Stimulated activated effector memory CD8-positive, alpha-beta T cell treated with anti-CD3 and anti-CD28 coated beads, Interleukin-12 subunit alpha, Interleukin-12 subunit beta, amount 100 ng/mL, for 72 hours (primary cell): ENCODE data around the gene TSN.
"Not testable (repeated sequence)": the region's sequence is repeated elsewhere in the genome, so short reads cannot be mapped to it uniquely, and the experiment has no call there.

Experiments
- ATAC-seq: fragments of 150-1000 bp; cut with Tn5 transposase; 2 replicates; pipeline ENCODE4 v1.10.0; 2021
- DNase-seq, 2 donors: peaks; one replicate each; pipeline ENCODE4 v3.0.0; 2021 to 2022; ENCODE audit warnings: low spot score in 2 of 2
- H3K27ac Mint-ChIP-seq: one replicate; pipeline ENCODE4 v1.8.0; 2022; ENCODE audit warnings: mild to moderate bottlenecking, mixed read lengths
- H3K36me3 Mint-ChIP-seq: one replicate; pipeline ENCODE4 v1.8.0; 2022; ENCODE audit warnings: mild to moderate bottlenecking, mixed read lengths
- H3K4me1 Mint-ChIP-seq: one replicate; pipeline ENCODE4 v1.8.0; 2022; ENCODE audit warnings: mixed read lengths
- H3K4me3 Mint-ChIP-seq: one replicate; pipeline ENCODE4 v1.8.0; 2022; ENCODE audit warnings: mild to moderate bottlenecking, mixed read lengths
- H3K9me3 Mint-ChIP-seq: one replicate; pipeline ENCODE4 v1.8.0; 2022; ENCODE audit warnings: mixed read lengths

TSN gene

GRCh38 chr2:121755237-121756111, at the start of gene TSN:
TSN (plus strand) TSS chr2:121755651; CDS start chr2:121755780, 129 bp downstream.
- Mint-ChIP-seq H3K27ac (peak within 1 kb of the TSS; percentile 97), H3K4me3 (peak within 1 kb of the TSS; percentile 95), H3K36me3 (peaks cover 49% of the 10 kb centered on the region), H3K4me1 (peaks cover 30% of the 10 kb centered on the region), H3K9me3 (no peaks in the 10 kb centered on the region)
- DNase-seq (peak; percentile 95 to 97), ATAC-seq (peak; percentile 99)

DNA sequence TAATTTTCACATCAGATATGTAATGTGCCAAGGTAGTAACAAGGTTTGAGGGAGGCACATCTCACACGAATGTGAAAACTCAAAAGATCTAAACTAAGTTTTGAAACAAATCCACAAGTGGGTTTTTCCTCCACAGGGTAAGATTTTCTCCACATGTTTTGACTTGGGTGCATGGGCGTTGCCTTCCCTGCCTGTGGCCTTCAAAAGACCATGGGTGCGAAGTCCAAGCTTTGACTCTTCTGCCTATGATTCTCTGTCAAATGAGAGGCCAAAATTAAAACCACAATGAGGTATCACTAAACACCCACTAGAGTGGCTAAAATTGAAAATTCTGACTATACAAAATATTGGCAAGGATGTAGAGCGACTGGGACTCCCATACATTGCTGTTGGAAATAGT, 49.5 kb upstream of the TSN start:
- Mint-ChIP-seq H3K27ac (peak overlapping the region; percentile 29), H3K4me3 (no peak overlapping the region), H3K36me3 (no peaks in the 10 kb centered on the region), H3K9me3 (no peaks in the 10 kb centered on the region), H3K4me1 (peaks cover 17% of the 10 kb centered on the region)
- DNase-seq (no peak), ATAC-seq (no peak)

DNA sequence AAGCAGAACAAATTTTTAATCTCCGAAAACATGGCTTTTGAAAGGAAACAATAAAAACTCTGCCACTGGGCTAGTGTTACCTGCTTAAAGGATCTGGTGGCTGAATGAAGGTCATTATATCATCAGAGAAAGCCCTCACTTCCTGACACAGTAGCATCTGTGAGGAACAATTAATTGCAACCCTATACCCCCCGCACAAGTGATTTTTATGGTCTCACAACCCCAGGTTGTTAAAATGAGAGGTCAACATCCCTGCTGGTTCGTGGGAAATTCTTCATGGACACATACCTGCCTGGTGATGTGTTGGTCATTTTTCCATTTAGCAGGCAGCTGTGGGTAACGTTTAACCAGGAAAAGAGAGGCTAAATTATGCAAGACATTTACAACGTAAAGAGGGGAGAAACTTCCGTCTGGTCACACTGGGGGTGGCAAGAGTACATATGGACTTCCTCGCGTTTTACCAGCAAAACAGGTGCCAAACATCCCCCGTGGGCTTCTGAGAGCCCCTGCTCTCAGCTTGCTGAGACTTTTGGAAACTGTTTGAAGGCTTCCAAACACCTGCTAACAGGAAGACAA, 48.0 kb upstream of the TSN start:
- Mint-ChIP-seq H3K36me3 (no peaks in the 10 kb centered on the region), H3K27ac (no peak overlapping the region), H3K4me1 (peaks cover 2% of the 10 kb centered on the region), H3K4me3 (no peak overlapping the region), H3K9me3 (no peaks in the 10 kb centered on the region)
- DNase-seq (no peak), ATAC-seq (no peak)

DNA sequence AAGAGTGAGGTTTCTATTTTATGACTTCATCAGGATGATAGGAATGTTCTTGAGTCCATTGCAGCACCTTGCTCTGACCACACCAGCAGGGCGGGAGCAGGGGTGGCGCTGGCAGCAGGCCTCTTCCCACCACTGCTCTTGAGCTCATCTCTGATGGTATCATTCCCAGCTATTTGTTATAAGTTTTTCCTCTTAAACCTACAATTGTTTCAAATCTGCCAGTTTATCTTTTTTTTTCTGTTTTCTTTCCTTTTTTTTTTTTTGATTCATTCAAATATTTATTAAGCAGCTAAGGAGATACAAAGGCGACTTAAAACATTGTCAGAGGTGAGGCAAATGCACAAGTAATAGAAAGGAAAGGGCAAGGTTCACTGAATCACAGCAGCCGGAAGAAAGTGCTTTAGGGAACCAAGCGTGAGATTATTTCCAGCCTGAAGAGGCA, 47.5 kb upstream of the TSN start:
- Mint-ChIP-seq H3K4me1 (no peaks in the 10 kb centered on the region), H3K36me3 (no peaks in the 10 kb centered on the region), H3K27ac (no peak overlapping the region), H3K9me3 (no peaks in the 10 kb centered on the region), H3K4me3 (no peak overlapping the region)
- ATAC-seq (no peak), DNase-seq (no peak)

GRCh38 chr2:121709776-121710469, 45.5 kb upstream of the TSN start:
- no peaks in the 10 kb centered on the region for H3K4me1 Mint-ChIP-seq
- no peak overlapping the region for H3K27ac Mint-ChIP-seq
- no peaks in the 10 kb centered on the region for H3K9me3 Mint-ChIP-seq
- DNase-seq: no peak
- no peak for ATAC-seq
- H3K4me3 Mint-ChIP-seq: no peak overlapping the region
- H3K36me3 Mint-ChIP-seq: no peaks in the 10 kb centered on the region

DNA sequence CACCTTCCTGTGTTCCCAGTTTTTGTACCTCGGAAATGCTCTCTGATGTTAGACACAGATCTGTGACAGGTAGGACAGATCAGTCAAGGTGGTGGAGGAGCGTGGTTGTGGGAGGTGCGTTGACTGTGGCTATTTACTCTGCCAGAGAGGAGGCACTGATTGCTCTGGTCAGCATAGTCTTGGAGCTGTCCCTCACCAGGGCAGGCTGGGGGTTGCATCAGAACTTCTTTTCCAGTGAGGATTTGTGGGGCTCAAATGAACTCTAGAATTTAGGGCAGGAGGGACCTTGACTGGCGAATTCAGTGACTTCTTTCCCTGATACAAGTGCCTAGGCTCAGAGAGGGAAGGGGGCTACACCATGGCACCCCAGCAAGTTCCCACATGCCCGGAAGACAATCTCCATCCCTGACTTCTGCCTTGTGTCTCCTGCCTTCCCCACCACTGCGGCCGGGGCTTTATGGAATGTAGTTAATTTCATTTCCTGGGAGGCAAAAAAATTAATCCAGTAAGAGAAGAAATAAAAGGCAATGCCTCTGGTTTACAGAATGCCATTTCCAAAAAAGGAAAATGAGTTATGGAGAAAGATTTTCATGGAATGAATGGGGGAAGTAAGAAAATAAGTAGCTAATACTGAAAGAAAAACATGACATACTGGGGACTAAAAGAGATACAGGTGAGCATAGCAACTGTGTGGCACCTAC, 44.8 kb upstream of the TSN start:
- Mint-ChIP-seq H3K27ac (no peak overlapping the region), H3K4me1 (no peaks in the 10 kb centered on the region), H3K36me3 (no peaks in the 10 kb centered on the region), H3K9me3 (no peaks in the 10 kb centered on the region), H3K4me3 (no peak overlapping the region)
- ATAC-seq (no peak), DNase-seq (no peak)

GRCh38 chr2:121711481-121711880, 44.0 kb upstream of the TSN start:
- not testable (repeated sequence) for H3K4me1 Mint-ChIP-seq

GRCh38 chr2:121716126-121716525, 39.3 kb upstream of the TSN start:
- no peak for ATAC-seq
- H3K36me3 Mint-ChIP-seq: no peaks in the 10 kb centered on the region
- no peaks in the 10 kb centered on the region for H3K9me3 Mint-ChIP-seq
- no peak overlapping the region for H3K27ac Mint-ChIP-seq
- H3K4me1 Mint-ChIP-seq: peaks cover 6% of the 10 kb centered on the region
- H3K4me3 Mint-ChIP-seq: no peak overlapping the region
- DNase-seq: no peak

More at GRCh38 chr2:121711481-121711880, 44.0 kb upstream of the TSN start:
- not testable (repeated sequence) for H3K4me3 Mint-ChIP-seq, H3K27ac Mint-ChIP-seq, H3K36me3 Mint-ChIP-seq, ATAC-seq, DNase-seq, H3K9me3 Mint-ChIP-seq

- ATAC-seq (no peak), DNase-seq (no peak)
- peaks cover 14% of the 10 kb centered on the region for H3K4me1 Mint-ChIP-seq
- no peaks in the 10 kb centered on the region for H3K9me3 Mint-ChIP-seq
- H3K4me3 Mint-ChIP-seq: no peak overlapping the region
- H3K27ac Mint-ChIP-seq: no peak overlapping the region
- no peaks in the 10 kb centered on the region for H3K36me3 Mint-ChIP-seq
These were observed 37.9 kb upstream of the TSN start for GRCh38 chr2:121717529-121717928.

GRCh38 chr2:121721926-121722325, 33.5 kb upstream of the TSN start:
- Mint-ChIP-seq H3K27ac (peak overlapping the region; percentile 93), H3K4me3 (peak overlapping the region; percentile 38), H3K4me1 (peaks cover 20% of the 10 kb centered on the region), H3K9me3 (no peaks in the 10 kb centered on the region), H3K36me3 (peaks cover 21% of the 10 kb centered on the region)
- peak; percentile 69 for ATAC-seq
- no peak for DNase-seq

DNA sequence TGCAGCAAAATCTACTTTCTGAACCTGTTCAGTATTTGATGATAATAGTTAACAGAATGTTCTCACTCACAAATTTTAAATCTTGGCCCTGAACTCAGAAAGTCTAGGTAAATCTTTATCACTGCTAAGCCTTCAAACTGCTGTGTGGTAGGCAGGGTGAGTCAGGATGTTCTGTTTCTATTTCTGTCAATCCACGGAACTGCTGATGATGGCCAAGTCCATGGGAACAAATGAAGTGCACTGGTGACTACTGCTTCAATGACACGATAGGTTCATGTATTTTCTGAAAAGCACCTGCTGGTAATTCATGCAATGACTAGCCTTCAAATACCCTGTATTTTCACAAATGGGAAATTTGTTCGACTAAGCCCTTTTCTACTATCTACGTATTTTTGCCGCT, 33.0 kb upstream of the TSN start:
- Mint-ChIP-seq H3K36me3 (peaks cover 26% of the 10 kb centered on the region), H3K27ac (peak overlapping the region; percentile 93), H3K4me3 (peak overlapping the region; percentile 38), H3K4me1 (peaks cover 23% of the 10 kb centered on the region), H3K9me3 (no peaks in the 10 kb centered on the region)
- ATAC-seq (peak; percentile 99), DNase-seq (no peak)

- peaks cover 28% of the 10 kb centered on the region for H3K4me1 Mint-ChIP-seq
- H3K27ac Mint-ChIP-seq: peak overlapping the region; percentile 93
- H3K36me3 Mint-ChIP-seq: peaks cover 35% of the 10 kb centered on the region
- peak overlapping the region; percentile 38 for H3K4me3 Mint-ChIP-seq
- no peak for DNase-seq
- H3K9me3 Mint-ChIP-seq: no peaks in the 10 kb centered on the region
- no peak for ATAC-seq
These were observed 32.1 kb upstream of the TSN start for GRCh38 chr2:121723316-121723715.

DNA sequence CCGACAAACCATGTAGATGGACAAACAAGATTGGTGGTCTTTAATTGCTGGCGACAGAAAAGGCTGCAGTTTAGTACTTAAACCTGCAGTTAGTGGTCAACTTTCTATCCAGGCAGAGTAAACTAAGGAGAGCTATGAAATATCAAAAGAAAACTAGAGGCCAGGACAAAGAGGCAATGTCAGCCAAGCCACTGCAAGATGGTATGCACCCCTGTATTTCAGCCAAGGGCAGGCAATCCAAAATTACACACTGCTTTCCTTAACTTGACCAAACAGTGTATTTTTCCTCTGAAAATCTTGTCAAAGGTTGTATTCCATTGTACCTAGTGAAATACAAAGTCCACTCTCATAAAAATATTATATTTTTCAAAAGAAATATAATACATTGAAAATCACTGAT, 28.1 kb upstream of the TSN start:
- Mint-ChIP-seq H3K36me3 (peaks cover 75% of the 10 kb centered on the region), H3K4me1 (peaks cover 28% of the 10 kb centered on the region), H3K9me3 (no peaks in the 10 kb centered on the region), H3K4me3 (no peak overlapping the region), H3K27ac (no peak overlapping the region)
- no peak for ATAC-seq
- no peak for DNase-seq

GRCh38 chr2:121727950-121728349, 27.5 kb upstream of the TSN start:
- ATAC-seq (no peak), DNase-seq (no peak)
- peak overlapping the region; percentile 46 for H3K27ac Mint-ChIP-seq
- peaks cover 22% of the 10 kb centered on the region for H3K4me1 Mint-ChIP-seq
- peaks cover 81% of the 10 kb centered on the region for H3K36me3 Mint-ChIP-seq
- no peaks in the 10 kb centered on the region for H3K9me3 Mint-ChIP-seq
- H3K4me3 Mint-ChIP-seq: no peak overlapping the region

GRCh38 chr2:121731366-121731765, 24.1 kb upstream of the TSN start:
- ATAC-seq (no peak), DNase-seq (no peak)
- Mint-ChIP-seq H3K4me3 (no peak overlapping the region), H3K27ac (peak overlapping the region; percentile 78), H3K4me1 (peaks cover 31% of the 10 kb centered on the region), H3K9me3 (no peaks in the 10 kb centered on the region), H3K36me3 (peaks cover 97% of the 10 kb centered on the region)
